Hematopoietic multipotent progenitor cell treated with erythropoietin and hydrocortisone succinate and interleukin-3 and kit ligand, for 17 days (in vitro differentiated cells): ENCODE measurements around the gene CRELD1.
"Not testable (repeated sequence)": the region's sequence is repeated elsewhere in the genome, so short reads cannot be mapped to it uniquely, and the experiment has no call there.

Experiments
- DNase-seq: peaks from one replicate; pipeline ENCODE4 v3.0.0-alpha.2; 2015; ENCODE audit warnings: low spot score

CRELD1 gene

GRCh38 chr3:9933561-9934234, at the start of gene CRELD1:
CRELD1 (plus strand) TSS chr3:9933834; CDS start chr3:9934439, 605 bp downstream.
- DNase-seq = peak; percentile 96

GRCh38 chr3:9884555-9885165, 49.0 kb upstream of the CRELD1 start:
- DNase-seq = no peak

- DNase-seq = no peak
Observed at GRCh38 chr3:9886328-9886727, 47.3 kb upstream of the CRELD1 start.

- DNase-seq = no peak
Observed at GRCh38 chr3:9887480-9887879, 46.2 kb upstream of the CRELD1 start.

GRCh38 chr3:9888540-9888939, 45.1 kb upstream of the CRELD1 start:
- no peak for DNase-seq

GRCh38 chr3:9889405-9889804, 44.2 kb upstream of the CRELD1 start:
- DNase-seq = no peak

GRCh38 chr3:9890249-9891071, 43.2 kb upstream of the CRELD1 start, which contains the start of gene JAGN1:
JAGN1 (plus strand) TSS chr3:9890610; CDS start chr3:9890723, 113 bp downstream.
- DNase-seq = peak; percentile 92

- no peak for DNase-seq
Observed at GRCh38 chr3:9891072-9891622, 42.5 kb upstream of the CRELD1 start.

GRCh38 chr3:9893739-9894138, 39.9 kb upstream of the CRELD1 start:
- no peak for DNase-seq

GRCh38 chr3:9895715-9896114, 37.9 kb upstream of the CRELD1 start:
- not testable (repeated sequence) for DNase-seq

- DNase-seq = not testable (repeated sequence)
Observed at GRCh38 chr3:9896755-9897407, 36.8 kb upstream of the CRELD1 start.

- no peak for DNase-seq
Observed at GRCh38 chr3:9897408-9898372, 35.9 kb upstream of the CRELD1 start.

- DNase-seq = no peak
Observed at GRCh38 chr3:9898467-9899241, 35.0 kb upstream of the CRELD1 start.

GRCh38 chr3:9899289-9899791, 34.3 kb upstream of the CRELD1 start:
- DNase-seq = no peak

- not testable (repeated sequence) for DNase-seq
Observed at GRCh38 chr3:9900965-9901415, 32.6 kb upstream of the CRELD1 start.

GRCh38 chr3:9901967-9902366, 31.7 kb upstream of the CRELD1 start:
- no peak for DNase-seq

GRCh38 chr3:9902372-9903237, 31.0 kb upstream of the CRELD1 start, which contains the start of gene IL17RE:
IL17RE (plus strand) TSS chr3:9902848; CDS start chr3:9902933, 85 bp downstream.
- DNase-seq = no peak

GRCh38 chr3:9903238-9903624, 30.4 kb upstream of the CRELD1 start:
- no peak for DNase-seq

- DNase-seq = no peak
Observed at GRCh38 chr3:9903904-9904303, 29.7 kb upstream of the CRELD1 start.
